ENCODE data around the gene DHX16.

DNA sequence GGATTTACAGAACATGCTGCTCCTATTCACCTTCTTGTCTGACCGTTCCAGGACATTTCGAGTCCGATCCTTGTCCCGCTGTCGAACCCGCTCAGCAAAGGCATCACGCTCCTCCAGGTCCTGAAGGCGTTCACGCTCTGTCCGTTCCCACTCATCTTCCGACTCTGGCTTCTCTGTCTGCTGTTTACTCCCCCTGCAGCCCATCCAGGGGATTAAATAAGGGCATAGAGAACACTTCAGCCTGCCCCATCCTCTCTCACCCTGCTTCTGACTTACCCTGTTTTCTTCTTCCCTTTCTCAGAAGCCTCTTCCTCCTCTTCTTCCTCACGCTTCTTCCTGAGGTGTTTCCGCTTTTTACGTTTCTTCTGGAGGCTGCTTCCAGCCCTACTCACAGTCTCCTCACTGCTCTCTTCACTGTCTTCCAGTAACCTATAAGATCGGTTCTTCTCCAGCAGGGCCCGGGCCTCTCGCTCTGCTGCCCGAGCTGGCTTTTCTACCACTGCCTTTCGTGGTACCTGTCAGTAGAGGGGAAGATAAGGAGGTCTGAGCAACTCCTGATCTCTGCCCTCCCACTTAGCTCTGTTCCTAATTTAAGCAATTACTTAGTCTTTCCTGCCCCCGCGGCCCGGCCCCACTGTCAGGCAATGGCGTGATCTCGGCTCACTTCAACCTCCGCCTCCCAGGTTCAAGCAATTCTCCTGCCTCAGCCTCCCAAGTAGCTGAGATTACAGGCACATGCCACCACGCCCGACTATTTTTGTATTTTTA, 1.9 kb downstream of the DHX16 start:
- TF ChIP-seq, protein P1, sequence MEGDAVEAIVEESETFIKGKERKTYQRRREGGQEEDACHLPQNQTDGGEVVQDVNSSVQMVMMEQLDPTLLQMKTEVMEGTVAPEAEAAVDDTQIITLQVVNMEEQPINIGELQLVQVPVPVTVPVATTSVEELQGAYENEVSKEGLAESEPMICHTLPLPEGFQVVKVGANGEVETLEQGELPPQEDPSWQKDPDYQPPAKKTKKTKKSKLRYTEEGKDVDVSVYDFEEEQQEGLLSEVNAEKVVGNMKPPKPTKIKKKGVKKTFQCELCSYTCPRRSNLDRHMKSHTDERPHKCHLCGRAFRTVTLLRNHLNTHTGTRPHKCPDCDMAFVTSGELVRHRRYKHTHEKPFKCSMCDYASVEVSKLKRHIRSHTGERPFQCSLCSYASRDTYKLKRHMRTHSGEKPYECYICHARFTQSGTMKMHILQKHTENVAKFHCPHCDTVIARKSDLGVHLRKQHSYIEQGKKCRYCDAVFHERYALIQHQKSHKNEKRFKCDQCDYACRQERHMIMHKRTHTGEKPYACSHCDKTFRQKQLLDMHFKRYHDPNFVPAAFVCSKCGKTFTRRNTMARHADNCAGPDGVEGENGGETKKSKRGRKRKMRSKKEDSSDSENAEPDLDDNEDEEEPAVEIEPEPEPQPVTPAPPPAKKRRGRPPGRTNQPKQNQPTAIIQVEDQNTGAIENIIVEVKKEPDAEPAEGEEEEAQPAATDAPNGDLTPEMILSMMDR (IDR thresholded peaks at IDR 0.05; ENCODE audit: insufficient read depth, low read length, poor library complexity, severe bottlenecking) = no peak
- no peak for TF ChIP-seq EZH2phosphoT487 (conservative IDR thresholded peaks at IDR 0.05; ENCODE audit: low read length)
